Stimulated activated CD4-positive, alpha-beta T cell treated with anti-CD3 and anti-CD28 coated beads, Interleukin-4, amount 100 ng/mL, for 1 hour (primary cell): ENCODE results near the gene KXD1.
A peak's percentile ranks its signal among the peaks of the same experiment; 100 is the strongest.
"Not testable (repeated sequence)": the region's sequence is repeated elsewhere in the genome, so short reads cannot be mapped to it uniquely, and the experiment has no call there.

Source experiments
- DNase-seq: peaks from one replicate; pipeline ENCODE4 v3.0.0-alpha.2; 2020

Gene KXD1

DNA sequence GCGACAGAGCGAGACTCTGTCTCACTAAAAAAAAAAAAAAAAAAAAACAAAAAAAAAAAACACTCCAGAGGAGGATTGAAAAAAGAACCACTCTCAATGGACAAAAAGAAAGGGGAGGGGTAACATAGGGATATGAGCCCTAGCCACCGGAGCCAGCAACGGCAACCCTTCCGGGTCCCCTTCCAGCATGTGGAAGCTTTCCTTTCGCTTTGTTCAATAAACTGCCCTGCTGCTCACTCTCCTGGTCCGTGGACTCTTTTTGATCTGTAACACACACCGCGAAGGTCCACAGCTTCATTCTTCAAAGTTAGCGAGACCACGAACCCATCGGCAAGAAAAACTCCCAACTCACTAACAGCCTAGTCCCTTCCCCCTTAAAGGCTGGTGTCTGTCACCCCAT lies 29.9 kb downstream of the KXD1 start:
- no peak for DNase-seq

DNA sequence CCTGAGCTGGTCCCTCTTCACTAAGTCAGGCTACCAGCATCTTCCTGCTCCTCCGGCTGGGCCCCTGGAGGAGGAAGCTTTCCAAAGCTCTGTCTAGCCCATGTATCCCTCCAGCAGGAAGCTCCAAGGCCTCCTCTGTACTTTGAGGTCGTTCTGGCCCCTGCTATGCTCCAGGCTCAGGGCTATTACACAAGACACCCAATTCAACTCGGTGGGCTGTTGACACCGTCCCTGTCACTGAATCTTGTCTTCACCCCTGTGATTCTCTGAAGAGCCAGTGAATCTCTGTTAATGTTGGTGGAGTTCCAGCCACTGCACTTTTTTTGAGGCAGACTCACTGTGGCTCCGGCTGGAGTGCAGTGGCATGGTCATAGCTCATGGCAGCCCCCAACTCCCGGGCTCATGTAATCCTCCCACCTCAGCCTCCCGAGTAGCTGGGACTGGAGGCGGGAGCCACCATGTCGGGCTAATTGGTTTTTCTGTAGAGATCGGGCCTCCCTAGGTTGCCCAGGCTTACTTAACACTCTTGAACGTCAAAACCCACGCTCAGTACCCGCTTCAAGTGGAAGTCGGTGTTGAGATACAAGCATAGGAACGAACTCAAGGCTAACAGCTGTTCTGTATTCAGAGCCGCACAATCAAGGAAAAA lies 30.4 kb downstream of the KXD1 start:
- no peak for DNase-seq

DNA sequence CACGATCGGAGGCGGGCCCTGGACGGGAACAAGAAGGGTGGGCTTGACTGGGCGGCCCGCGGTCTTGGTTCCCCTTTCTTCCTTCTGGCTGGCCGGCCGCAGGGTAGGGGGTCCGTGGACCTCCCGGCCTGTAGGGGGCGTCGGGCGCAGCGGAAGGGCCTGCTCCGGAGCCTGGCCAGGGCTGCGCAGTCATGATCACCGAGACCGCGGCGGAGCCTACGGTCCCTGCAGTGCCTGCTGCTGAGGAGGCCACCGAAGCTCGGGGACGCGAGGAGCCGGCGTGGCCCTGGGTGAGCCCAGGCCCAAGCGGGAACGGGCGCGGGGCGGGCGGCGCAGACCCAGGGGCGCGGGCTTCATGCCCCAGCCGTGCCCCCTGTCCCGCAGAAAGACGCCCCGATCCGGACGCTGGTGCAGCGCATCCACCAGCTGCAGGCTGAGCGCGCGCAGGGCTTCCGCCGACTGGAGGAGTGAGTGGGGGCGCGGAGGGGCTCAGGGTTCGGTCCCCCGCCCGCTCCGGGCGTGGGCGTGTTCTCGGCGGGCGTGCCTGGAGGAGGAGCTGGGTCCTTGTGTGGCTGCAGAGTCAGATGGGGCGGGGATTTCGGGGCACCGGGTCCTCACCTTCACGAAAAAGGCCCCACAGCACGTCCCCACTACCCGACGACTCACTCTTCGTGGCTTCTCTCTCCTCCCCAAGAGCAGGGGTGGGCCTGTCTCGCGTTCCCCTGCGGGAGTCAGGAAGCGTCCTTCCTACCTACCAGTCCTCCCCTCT lies 31.1 kb downstream of the KXD1 start, which contains the start of gene REX1BD:
TSS of gene REX1BD (plus strand) at position 188 of the 769 bp plus-strand sequence. CDS start at position 192, 4 bp downstream.
- peak; percentile 92 for DNase-seq

DNA sequence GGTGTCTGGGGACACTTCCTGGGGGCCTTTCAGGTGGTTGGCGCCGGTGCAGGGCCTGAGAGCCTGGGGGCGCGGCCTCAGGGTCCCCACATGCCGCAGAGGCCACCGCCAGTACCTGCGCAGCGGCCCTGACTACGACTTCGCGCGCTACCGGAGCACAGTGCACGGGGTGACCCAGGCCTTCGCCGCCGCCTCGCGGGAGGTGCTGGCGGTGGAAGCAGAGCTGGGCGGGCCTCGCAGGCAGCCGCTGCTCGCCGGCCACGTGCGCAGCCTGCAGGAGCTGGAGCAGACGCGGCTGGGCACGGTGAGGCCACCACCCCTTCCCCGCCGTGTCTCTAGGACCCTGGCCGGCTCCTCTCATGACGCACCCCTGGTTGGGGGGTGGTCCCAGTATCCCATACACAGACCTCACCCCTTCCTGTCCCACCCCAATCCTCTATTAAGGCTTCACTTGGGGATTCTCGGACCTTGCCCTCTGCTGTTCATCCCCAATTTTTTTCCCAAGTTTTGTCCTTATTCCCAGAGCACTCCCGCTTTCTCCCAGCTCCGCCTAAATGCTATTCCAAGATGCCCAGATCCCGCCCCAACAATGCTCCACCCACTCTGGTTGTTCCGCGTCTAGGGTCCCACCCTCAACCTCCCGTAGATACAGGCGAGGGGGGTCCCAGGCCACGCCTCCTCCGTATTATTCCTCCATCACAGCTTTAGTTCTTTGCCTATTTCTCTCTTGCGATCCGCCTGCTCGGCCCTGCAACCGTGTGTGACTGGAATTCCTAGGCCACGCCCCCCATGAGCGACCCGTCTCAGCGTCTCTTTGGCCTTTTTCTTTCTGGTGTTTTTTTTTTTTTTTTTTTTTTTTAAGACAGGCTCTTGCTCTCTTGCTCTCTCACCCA lies 32.0 kb downstream of the KXD1 start:
- DNase-seq, result peak; percentile 67

DNA sequence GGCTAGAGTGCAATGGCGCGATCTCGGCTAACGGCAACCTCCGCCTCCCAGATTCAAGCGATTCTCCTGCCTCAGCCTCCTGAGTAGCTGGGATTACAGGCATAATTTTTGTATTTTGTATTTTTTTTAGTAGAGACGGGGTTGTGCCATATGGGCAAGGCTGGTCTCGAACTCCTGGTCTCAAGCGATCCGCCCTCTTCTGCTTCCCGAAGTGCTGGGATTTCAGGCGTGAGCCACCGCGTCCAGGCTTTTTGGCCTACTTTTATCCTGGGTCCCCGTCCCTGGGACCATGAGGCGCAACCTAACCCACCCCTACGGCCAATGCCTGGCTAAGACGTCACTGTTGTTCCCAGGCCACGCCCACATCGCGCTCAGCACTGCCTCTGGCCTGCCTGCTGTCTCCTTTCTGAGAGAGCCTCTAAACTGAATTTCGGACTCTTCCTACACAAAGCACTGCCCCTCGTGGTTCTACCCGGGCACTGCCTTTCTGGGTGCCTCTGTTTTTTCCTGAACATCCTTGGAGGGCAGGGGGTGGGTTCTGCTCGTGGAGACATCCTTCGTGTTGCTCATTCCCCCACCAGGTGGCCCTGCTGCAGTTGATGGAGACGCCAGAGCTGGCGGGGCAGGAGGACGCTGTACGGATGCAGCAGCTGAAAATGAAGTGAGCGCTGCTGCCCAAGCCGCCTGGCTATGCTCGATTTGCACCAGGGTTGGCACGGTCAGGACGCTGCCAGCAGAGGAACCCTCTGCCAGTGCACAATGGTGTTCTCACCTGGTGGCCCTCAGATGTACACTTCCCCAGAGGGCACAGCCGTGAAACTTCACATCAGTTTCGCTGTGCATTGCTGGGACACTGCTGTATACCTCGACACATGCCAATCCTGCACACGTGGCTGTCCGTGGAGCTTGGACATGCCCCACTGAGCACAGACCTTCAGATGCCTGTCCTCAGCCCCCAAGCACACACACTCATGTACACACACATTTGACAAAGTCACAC lies 32.9 kb downstream of the KXD1 start:
- DNase-seq, result no peak

DNA sequence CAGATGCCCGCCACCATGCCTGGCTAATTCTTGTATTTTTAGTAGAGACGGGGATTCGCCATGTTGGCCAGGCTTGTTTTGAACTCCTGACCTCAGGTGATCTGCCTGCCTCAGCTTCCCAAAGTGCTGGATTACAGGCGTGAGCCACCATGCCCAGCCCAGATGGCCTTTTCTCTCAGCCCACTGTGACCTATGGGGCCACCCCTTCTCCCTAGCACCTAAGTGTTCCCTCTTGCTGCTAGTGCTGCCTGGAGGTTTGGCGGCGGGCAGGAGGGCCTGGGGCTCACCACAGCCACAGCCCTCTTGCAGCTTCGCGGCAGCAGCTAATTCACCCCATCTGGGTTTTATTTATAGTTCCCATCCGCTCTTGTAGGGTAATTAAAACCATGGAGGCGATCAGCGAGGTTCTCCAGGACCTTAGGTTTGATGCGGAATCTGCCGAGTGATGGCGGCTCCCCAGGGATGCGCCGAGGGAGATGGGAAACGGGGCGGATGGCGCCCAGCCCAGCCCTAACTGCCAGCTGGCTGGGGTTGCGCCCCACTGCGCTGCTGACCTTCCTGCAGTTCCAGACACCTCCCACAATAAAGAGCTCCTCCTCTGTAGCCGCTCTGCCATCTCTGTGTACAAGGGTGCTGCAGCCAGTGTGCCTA lies 34.2 kb downstream of the KXD1 start:
- DNase-seq, result no peak

DNA sequence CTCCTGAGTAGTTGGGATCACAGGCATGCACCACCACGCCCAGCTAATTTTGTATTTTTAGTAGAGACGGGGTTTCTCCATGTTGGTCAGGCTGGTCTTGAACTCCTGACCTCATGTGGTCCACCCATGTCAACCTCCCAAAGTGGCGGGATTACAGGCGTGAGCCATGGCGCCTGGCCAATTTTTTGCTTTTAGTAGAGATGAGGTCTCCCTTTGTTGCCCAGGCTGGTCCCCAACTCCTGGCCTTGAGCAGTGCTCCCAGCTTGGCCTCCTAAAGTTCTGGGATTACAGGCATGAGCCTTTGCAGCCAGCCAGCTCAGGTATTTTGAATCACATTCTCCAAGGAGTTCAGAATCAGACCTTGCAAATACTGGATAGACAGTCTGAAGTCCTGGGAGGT lies 35.1 kb downstream of the KXD1 start:
- not testable (repeated sequence) for DNase-seq

DNA sequence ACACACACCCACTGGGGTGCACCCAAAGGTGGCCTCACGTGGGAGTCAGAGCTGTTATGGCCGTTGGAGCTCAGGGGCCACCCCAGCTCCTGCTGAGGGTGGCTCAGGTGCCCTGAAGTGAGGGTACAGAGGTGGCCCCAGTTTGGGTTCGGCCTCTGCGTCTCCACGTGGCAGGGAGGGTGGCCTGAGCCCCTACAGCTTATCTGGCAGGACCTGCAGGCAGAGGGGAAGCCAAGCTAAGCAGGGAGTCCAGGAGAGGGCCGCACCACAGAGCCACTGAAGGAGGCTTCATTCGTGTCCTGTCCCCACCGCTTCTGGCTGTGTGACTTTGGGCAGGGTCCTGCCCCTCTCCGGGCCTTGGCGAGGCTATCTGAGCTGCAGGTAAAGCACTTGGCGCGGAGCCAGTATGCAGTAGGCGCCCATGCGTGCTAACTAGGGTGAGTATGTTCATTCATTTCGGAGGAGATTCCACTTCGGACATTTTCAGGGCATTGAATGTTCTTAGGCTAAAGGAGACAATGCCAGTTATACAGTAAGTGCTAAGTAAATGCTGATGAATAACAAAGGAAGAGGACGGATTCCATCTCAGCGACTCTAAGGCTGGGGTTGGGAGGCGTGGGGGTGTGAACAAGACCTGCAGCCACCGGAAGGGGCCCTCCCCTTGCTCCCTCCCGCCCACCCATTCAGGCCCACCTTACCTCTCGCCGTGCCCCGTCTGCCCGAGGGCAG lies 35.9 kb downstream of the KXD1 start:
- DNase-seq, result no peak

DNA sequence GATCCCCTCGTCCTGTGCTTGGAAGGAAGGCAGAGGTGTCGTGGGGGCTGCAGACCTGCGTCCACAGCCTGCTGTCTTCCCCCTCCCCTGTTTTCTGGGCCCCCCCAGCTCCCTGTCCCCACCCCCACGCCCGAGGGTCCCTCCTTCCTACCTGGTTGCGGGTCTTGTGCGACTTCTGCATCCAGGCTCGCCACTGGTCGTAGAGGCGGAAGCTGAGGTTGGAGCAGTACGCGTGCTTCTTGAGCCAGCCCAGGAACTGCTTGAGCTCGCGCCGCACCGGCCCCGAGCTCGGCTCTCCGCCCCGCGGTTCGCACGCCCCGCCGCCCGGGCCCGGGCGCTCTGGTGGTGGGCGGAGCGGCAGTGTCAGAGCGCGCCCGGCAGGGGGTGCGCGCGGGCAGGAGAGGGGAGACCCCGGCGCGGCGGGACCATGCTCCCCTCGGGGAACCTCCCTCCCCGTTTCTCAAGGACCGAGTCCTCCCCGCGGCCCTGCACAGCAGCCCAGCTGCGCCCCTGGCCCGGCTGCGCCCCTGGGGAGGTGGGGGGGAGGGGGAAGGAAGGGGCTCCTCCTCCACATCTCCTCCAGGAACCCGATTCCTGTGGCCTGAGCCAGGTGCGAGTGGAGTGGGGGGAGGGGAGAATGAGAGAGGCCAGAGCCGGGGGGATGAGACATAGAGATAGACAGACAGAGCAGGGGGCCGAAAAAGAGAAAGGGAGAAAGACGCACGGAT lies 36.6 kb downstream of the KXD1 start:
- peak; percentile 79 for DNase-seq

DNA sequence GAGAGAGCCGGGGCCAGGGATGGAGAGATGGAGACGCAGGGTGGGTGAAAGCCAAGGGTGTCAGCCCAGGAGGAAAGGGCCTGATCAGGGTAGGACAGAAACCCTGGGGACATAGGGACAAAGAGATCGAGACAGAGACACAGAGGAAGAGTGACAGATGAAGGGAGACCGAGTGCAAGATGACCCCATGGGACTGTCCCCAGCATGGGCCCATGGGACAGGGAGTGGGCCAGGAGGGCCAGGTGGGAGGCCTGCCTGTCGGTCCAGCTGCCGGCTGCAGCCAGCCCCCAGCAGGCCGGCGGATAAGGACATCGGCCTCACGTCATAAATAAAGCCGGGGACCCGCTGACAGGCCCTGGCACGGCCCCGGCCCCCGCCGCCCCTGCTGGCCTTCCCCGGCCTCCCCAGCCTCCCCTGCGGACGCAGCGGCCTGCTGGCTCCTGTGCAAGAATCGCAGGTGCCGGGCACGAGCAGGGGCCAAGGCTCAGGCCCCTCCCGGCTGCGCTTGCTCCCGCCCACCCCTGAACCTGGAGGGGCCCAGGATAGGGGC lies 37.2 kb downstream of the KXD1 start:
- DNase-seq, result no peak

DNA sequence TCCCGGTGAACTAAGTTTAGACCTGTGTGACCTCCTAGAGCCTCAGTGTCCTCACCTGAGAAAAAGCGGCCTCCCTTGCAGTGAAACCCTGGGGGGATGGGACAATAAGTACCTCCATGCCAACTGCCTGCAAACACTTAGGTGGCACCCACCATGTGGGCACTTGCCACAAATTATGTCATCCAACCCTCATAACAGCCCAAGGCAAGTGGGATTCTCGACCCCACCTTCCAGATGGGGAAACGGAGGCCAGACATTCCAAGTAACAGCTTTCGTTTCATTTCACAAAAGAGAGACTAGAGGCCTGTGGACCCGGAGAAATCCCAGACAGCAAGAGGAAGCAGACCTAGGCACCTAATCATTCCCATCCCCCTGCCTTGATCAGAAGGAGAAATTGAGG lies 37.8 kb downstream of the KXD1 start:
- no peak for DNase-seq

DNA sequence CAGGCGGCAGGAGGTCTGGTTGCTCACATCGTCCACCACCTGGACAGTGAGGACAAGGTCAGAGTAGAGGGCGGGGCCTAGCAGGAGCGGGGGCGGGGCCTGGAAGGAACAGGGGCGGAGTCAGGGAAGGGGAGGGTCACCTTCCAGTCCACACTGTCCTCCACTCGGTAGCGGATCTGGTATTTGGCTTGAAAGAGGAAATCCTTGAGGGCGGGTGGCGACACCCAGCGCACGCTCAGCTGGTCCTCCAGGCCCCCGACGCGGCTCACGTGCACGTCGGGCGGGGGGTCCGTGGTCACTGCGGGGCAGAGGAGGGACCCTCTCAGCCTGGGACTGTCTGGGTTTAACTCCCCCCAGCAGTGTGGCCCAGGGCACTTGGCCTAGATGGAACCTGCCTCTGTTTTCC lies 39.1 kb downstream of the KXD1 start:
- no peak for DNase-seq

DNA sequence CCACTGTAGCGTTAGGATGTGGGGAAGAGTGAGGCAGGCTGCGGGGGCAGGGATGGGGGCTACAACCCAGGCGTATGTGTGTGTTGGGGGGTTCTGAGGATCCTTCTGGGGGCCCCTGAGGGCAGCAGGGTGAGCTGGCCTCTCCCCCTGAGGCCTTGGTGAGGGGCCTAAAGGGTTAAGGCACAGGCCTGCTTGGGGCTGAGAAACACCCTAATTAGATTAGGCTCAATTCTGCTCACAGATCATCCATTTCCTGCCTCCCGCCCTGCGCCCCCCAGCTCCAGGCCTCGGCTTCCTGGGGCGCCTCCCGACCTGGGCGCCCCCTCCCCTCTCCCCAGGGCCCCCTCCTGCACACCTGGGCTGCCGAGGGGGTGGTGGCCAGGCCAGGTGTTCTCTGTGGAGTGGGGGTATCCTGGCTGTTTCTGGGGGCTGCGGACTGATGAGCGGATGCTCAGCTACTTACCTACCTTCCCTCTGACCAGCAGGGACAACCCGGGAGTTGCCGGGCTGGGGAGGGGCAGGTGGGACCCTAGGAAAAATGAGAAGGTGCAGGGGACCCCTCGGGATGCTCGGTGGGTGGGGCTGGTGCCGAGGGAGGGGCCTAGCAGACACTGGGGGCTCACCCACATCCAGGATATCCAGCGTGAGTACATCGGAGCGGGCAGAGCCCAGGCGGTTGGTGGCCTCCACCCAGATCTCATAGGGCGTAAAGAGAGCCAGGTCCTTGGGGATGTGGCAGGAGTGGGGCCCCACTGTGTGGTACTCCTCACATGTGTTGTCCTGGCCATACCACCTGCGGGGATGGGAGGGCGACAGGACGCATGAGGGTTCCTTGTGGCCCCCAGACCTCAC lies 40.4 kb downstream of the KXD1 start:
- no peak for DNase-seq

DNA sequence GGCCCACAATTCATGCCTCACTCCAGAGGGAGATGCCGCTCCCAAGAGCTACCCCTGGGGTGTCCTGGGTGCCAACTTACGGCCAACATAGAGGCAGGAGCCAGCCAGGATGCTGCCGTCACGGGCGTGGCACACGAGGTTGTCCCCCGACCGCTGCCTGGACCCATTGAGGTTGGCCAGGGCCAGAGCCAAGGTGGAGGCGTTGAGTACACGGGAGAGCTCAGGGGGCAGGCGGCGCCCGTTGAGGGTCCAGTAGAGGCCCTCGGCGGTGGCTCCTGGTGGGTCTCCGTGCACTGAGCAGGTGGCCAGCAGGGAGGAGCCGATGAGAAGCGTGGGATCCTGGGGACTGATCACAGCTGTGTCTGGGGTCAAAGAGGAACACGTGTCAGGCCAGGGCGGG lies 41.8 kb downstream of the KXD1 start:
- no peak for DNase-seq

DNA sequence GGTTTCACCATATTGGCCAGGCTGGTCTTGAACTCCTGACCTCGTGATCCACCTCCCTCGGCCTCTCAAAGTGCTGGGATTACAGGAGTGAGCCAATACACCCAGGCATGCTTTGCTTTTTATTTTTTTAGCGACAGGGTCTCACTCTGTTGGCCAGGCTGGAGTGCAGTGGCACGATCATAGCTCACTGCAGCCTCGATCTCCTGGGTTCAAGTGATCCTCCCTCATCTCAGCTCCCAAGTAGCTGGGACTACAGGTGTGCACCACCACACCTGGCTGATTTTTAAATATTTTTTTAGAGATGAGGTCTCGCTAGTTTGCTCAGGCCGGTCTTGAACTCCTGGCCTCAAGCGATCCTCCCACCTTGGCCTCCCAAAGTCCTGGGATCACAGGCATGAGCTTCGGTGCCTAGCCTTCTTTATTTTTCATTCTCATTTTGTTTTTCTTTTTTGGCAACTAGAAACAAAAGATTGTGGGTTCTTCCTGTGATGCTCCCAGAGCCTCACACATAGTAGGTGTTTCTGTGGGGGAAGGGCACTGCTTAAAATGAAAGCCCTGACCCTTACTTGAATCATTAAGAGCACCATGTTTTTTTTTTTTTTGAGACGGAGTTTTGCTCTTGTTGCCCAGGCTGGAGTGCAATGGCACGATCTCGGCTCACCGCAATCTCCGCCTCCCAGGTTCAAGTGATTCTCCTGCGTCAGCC lies 43.2 kb downstream of the KXD1 start:
- DNase-seq, result not testable (repeated sequence)

DNA sequence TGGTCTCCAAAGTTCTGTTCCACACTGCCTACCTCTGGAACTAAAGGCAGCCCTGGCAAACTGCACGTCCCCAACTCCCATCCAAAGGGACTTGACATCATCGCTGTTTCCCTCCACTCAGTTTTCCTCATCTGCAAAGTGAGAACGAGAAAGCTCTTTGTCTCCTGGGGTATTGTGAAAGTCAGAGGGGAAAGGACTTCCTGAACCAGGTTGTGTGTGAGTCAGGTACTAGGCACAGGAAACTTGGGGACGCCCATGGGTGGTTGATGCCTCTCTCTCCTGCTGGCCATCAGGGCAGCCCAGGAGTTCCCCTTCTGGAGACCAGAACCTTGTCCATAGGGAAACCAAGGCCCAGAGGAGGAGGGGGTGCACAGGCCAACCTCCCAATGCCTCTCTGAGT lies 44.2 kb downstream of the KXD1 start:
- no peak for DNase-seq

DNA sequence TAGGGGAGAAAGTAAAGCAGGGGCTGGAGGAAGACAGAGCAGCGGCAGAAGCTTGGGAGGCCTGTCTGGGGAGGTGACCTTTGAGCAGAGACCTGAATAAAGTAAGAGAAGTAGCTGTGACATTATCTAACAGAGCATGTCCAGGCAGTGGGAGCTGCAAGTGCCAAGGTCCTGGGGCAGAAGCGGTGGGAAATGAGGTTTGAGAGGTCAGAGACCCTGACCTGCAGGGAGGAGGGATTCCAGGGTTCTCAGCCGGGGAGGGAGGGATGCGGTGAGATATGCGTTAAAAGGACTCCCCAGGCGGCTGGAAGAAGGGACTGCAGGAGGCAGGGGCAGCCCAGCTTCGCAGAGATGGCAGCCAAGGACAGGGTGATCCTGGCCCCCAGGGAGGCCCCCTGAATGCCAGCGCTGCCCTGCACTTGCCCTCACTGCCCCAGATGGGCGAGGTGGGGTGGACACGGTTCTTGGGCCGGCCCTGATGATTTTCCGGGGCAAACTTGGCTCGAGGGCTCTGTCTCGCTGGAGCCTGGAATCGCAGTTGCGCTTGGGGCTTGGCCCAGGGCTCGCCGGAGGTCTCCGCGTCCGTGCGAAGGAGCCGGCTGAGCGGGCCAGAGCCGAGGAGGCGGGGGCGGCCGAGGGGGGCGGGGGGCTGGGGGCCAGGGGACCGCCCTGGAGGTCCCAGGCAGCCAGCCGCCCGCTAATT lies 45.7 kb downstream of the KXD1 start:
- DNase-seq, result no peak
